Measurements from ENCODE around the gene TES. TPM values are rescaled to one million over a fixed set of nuclear protein-coding genes. Genes with fewer than 3 reads are reported as not detected.

Gene TES
- total RNA-seq, 2 donors from 2014 or later: 72.8 to 119 TPM

DNA sequence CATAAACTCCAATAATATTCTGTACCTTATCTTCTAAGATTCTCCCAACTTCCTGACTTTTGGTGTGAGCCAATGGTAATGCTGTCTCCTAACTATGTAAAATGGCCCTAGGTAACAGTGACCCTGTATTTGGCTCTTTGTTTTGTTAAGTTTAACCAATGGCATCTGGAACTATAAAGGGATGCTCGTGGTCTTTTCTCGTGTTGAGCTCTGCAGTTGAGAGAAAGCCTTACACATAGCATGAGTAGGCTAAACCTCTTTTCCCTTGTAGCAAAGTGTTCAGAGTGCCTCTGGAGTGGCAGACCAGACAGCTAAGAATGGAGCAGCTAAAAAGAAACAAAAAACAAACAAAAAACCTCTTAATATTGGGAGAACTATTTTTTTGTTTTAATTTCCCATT, 5.2 kb downstream of the TES start:
- DNase-seq: no peak
- intact Hi-C loops (cut with DNase I, micrococcal nuclease): no loop called here
- ATAC-seq: no peak

DNA sequence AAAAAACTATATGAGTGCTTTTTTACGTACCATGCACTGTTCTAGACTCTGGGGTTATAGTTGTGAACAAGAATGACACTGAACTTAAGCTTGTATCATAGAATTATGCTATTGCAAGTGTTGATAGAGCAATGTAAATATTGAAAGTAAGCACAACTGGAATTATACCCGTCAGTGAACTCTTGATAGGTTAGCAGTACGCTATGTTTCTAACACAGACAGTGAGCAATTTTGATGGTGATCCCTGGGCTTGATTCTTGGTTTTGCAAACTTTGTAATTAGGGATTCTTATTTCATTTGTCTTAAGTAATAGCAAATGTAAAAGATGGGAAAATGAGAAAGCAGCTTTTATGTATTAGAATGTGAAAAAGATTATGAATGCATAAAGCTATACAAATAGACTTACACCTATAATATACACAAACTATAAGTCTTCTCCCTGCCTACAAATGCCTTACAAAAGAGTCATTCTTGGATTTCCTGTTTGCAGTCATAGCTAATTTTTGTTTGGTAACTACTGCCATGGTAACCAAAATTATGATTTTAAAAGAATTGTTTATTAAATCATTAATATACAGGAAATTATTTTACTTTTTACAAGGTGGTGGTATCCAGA, 6.7 kb downstream of the TES start:
- DNase-seq: no peak
- intact Hi-C loops (cut with DNase I, micrococcal nuclease): no loop called here
- peak; percentile 72 for ATAC-seq

DNA sequence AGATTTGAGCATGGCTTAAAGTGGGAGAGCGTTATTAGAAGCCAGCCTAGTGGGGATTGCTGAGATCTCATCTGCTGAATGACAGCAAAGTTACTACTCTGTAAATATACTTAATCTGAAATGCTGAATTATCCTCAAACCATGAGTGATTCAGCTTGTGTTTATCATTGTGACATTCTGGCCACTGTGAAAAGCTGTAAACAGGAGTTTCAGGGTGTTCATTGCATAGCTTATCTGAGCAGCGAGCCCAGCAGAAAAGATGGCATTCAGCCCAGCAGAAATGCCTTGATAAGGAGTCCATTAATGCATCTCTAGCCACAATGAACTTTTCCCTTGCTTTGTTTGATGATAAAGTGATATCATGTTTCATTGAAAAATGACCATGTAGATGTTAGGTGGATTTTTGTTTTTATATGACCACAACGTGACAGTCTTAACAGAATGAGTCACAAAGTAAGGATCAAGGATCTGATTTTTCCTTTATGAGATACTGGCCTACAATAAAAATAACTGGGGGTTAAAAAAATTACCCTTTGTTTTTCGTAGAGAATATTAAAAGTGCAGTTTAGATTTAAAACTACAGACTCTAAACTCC, 7.8 kb downstream of the TES start:
- intact Hi-C loops (cut with DNase I, micrococcal nuclease): no loop called here
- DNase-seq (peak in 1 of 2 donors; percentile 19), ATAC-seq (peak; percentile 69)

DNA sequence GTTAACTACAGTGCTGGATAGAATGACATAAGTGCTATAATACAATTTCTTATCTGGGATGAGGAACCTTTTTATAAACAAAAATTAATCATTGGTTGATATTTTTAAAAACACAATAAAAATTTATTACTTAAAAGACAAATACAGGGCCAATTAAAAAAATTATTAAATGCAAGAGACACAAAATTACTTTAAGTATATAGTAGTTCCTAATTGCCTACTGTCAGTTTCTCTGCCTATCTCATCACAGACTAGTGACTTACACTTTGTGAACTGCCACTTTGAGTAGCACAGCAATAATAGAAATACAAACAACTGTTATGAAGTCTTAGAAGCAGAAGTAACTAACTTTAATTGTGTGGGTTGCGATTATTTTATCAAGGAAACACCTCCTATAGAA, 8.4 kb downstream of the TES start:
- ATAC-seq: no peak
- DNase-seq: no peak
- intact Hi-C loops (cut with DNase I, micrococcal nuclease): no loop called here

DNA sequence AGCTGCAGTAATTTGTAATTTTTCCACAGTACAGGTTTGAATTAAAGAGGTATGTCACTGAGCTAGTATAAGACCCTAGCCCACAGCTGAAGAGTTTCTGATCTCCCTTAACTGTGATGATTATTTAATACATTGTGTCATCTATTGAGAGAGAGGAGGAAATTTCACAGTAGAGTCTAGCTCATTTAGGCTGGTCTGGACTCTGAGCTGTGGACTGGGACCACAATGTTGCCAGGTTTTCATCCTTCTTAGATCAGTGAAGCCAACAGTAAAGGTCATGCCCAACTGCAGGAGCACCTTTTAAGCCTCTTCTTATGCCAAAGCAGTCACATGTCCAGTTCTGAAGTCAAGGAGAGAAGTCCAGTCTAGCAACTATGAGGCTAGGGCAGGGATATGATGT, 8.9 kb downstream of the TES start:
- intact Hi-C loops (cut with DNase I, micrococcal nuclease): no loop called here
- ATAC-seq (no peak), DNase-seq (no peak)

DNA sequence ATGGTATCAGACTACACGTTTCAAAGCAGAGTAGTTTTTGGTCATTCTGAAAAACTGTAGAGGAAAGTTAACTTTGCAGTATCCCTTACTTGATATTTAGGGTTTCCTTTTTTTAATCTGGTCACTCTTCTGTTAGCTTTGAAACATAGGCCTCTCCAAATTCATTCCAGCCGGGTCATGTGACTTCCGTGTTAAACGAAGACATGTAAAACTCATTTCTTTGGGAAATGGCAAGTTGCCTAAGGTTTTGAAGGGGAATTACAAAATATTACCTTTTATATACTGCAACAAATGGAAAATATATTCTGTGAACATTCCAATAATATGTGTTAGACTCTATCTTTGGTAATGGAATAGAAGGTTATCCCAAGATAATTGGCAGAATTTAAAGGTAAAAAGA, 9.5 kb downstream of the TES start:
- DNase-seq (no peak), ATAC-seq (no peak)
- intact Hi-C loops (cut with DNase I, micrococcal nuclease): no loop called here

DNA sequence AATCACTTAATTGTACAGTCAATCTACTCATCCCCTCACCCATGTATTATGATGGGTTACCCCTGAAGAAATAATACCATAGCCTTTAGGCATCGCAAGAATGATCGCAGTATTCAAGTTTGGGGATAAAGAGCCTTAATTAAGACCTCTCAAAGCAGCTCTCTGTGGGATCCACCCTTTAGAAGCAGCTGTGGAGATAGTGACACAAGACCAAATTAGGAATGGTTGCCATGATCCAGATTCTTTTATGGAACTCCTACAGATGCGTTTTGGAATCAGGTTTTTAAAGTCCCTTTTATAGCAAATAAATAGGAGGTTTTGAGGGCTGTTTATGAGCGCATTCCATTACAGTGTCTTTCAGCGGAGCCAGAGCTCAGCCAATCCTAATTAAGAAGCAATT, 12.2 kb downstream of the TES start:
- ATAC-seq (no peak), DNase-seq (no peak)
- intact Hi-C loops (cut with DNase I, micrococcal nuclease): no loop called here

DNA sequence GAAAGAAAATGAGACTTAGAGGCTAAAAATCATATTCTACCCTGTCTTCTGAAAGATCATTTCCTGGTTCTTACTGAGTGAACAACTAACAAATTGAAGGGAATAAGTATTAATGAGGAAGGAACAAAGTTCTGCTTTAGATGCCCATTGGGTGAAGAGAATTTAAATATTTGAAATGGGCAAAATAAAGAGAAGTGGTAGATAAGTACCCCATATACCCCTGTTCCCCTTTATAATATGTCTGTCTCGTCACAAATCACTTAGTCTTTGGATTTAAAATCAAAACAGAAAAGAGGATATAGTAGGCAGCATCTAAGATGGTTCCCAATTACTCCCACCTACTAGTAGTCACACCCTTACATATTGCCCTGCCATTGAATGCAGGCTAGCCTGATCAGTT, 13.2 kb downstream of the TES start:
- intact Hi-C loops (cut with DNase I, micrococcal nuclease): no loop called here
- ATAC-seq: no peak
- no peak for DNase-seq

DNA sequence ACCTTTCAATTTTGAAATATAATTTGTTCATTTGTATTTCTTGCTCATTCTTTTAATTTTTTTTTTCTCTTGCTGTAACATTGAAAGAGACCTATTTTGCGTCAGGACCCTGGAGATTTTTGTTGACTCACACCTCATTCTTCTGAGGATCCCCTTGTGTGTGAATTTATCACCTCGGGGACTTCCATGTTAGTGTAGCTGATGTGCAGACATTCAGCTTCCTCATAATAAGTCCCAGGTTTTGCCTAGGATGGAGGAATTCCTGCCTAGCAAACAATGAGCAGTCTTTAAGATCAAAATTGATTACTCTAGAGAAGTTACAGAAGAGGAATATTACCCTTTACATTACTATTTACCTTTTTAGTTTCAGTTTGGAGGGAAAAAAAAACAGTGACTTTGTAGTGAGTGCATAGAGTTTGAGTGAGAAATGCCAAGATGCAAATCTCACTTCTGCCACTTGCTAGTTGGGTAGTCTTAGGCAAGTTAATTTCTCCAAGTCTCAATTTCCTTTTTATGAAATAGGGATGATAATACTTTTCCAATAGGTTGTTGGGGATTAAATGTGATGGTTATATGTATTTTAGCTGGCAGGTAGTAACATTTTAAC, 14.3 kb downstream of the TES start:
- intact Hi-C loops (cut with DNase I, micrococcal nuclease): no loop called here
- no peak for ATAC-seq
- DNase-seq: no peak

DNA sequence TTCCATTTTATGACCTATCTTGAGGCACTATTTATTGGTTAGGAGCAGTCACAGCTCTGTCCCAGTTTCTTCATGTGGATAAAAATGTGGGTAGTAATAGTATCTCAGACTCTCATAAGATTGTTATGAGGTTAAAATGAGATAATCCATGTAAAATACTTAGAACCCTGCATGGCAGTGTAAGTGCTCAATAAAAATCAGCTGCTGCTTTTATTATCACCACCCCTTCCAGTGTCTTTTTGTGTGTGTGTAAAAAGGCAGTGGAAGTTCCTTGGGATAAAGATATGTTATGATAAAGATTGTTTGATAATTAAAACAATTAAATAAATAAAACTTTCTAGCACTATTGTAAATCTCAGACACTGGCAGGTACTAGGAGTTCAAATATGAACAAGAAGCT, 15.5 kb downstream of the TES start:
- intact Hi-C loops (cut with DNase I, micrococcal nuclease): no loop called here
- DNase-seq (no peak), ATAC-seq (no peak)

DNA sequence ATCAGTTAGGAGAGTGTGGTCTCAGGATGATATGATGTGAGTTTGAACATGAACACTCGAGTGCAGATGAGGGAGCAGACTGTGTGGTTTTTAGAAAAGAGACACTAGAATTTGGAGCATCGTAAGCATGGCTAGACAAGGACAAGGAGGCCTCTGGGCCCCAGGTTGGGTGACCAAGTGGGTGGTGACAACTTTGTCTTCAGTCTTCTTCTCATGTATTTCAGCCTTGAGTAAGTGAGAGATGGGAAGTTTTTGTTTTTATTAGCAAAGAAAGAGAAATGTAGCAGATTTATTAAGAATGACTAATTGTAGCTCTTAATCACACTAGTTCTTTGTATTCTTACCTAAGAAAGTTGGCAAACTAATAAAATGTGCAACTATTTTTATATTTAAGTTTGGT, 16.3 kb downstream of the TES start:
- no peak for DNase-seq
- intact Hi-C loops (cut with DNase I, micrococcal nuclease): no loop called here
- ATAC-seq: no peak

DNA sequence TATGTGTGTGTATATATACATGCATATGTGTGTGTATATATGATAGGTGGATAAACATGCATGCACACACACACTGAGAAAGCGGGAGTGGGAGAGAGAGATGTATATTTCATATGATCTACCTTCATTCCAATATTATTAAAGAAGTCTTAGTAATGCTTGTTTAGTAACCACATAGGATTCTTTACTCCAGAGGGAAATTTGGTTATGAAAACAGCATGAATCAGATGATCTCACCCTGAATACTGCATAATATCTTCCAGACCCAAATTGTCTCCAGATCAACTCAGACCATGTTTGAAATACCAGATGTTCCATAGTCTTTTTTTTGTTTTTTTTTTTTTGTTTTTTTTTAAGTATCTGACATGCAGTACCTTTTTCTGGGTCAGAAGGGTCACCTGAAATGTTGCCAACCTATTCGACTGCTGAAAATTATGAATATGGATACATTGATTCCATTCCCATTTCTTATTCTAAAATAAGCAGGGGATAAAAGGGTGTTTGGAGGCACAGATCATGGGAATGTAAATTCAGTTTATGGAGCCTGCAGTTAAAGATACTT, 17.4 kb downstream of the TES start:
- intact Hi-C loops (cut with DNase I, micrococcal nuclease): no loop called here
- DNase-seq (no peak), ATAC-seq (no peak)

DNA sequence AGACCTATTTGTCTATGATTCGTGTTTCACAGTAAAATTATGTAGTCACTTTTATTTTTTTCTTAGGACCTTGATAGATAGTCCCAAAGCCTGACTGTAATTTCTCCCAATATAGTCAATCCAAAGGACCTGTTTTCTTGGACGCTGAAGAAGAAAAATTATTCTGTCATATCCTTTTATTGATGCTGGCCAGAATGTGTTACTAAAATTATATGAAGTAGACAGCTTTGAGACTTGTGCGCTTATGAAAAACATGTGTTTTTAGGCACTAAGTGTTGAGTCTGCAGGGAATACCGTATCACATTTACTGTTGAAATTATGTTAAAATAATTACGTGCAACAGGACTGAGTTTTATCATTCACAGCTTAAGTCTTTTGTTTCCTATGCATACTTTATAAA, 17.9 kb downstream of the TES start:
- ATAC-seq (no peak), DNase-seq (no peak)
- intact Hi-C loops (cut with DNase I, micrococcal nuclease): no loop called here

DNA sequence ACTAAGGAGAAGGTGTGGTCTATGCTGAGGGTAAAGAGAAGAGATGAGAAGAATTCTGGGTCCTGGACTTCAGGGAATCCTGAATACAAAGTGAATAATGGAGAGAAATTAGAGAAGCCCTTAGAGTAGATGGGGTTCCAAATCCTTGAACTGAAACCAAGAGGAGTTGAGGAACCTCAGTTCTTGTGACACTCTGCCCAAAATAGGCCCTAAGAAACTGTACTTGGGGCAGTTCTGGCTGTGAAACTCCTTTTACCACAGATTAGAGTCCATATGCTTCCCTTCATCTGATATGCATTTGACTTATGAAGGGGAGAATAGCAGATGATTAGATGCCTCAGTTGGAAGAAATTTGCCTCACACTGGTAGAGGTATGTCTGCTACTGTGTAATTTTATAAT, 19.0 kb downstream of the TES start:
- intact Hi-C loops (cut with DNase I, micrococcal nuclease): no loop called here
- no peak for DNase-seq
- ATAC-seq: no peak

DNA sequence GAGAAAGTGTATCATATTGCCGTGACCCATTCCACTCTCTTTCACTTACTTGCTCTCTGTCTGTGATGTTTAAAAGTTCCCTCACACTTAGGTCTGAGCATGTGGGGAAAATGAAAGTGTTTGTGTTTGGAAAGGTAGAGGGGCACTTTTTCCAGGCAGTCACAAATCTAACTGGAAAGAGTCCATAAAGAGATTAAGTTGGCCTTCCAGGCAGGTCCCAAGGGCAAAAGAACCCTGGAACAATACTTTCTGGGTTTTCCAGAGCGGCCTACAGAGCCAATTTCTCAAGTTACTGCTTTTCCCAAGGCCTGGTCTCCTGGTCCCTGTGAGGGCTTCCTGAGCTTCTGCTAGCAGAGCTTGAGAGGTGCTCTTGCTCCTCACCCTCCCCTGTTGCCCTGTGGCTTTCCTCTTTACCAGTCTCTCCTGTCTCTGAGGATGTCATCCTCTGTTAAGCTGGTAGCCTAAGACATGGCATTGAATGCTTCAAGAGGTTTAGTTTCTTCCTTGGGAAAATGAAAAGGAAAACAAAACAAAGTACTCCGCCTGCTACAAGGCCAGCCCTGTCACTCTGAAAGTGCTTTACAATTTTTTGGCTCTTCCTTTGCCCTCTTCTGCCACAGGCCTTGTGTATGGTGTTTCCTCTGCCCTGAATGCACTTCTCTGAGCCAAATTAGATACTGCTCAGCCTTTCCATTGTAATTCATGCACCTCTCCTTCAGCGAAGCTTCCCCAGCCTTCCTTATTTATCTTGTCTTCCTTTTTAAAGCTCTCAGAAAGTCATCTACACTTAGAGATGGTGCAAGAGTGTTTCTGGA, 20.1 kb downstream of the TES start:
- intact Hi-C loops (cut with DNase I, micrococcal nuclease): loop anchor here in 1 of 2 donors (10.0 kb wide), 1 partner anchor 56 kb away; no protein-coding TSS in a partner anchor
- DNase-seq (no peak), ATAC-seq (no peak)

DNA sequence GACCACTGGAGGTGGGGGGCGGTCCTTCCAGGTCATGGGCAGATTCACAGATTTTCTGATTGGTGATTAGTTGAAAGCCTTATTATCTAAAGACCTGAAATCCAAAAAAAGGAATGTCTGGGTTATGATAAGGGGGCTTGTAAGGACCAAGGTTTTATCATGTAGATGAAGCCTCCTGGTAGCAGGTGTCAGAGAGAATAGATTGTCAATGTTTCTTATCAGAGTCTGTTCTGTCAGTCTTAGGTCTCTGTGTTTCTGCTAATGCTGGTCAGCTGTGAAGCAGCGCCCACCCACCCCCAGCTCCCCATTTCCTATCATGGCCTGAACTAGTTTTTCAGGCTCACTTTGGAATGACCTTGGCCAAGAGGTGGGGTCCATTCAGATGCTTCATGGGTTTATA, 21.2 kb downstream of the TES start:
- intact Hi-C loops (cut with DNase I, micrococcal nuclease): loop anchor here in 1 of 2 donors (10.0 kb wide), 1 partner anchor 57 kb away; no protein-coding TSS in a partner anchor
- DNase-seq: no peak
- ATAC-seq: no peak

DNA sequence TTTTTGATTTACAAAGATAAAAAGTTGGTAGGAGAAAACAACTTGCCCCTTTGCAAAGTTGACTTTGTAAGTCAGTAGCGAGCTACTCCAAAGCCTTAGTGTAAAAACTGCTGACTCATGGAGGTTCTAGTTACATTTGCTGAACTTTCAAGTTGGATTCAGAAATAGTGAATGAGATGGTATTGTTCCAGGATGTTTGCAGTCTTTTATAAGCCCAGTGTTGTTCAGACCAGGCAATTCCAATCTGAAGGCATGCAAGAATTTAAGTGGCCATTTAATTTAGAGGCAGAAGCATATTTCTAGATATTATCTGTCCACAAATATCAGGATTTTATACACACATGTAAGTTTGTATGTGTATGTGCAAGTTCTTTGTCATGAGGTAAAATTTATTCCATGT, 21.6 kb downstream of the TES start:
- DNase-seq (no peak), ATAC-seq (peak; percentile 85)
- intact Hi-C loops (cut with DNase I, micrococcal nuclease): loop anchor here in 1 of 2 donors (10.0 kb wide), 1 partner anchor 57 kb away; no protein-coding TSS in a partner anchor

DNA sequence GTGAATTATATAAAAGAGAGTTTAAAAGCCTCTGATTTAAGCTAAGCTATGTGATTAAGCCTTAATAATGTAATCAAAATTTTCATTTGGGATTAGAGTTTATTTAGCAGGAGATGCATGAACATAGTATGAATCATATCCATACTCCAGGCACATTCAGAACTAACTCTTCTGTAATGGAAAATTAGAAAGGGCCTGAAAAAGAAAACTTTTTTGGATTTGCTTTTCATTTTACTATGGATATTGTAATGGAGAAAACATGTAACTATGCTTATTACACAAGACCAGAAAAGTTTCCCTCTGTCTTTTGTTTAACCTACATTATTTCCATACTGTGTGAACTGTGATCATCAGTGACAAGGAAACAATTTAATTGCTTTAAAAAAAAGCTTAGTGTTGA, 22.0 kb downstream of the TES start:
- intact Hi-C loops (cut with DNase I, micrococcal nuclease): loop anchor here in 1 of 2 donors (10.0 kb wide), 1 partner anchor 58 kb away; no protein-coding TSS in a partner anchor
- DNase-seq (no peak), ATAC-seq (no peak)

DNA sequence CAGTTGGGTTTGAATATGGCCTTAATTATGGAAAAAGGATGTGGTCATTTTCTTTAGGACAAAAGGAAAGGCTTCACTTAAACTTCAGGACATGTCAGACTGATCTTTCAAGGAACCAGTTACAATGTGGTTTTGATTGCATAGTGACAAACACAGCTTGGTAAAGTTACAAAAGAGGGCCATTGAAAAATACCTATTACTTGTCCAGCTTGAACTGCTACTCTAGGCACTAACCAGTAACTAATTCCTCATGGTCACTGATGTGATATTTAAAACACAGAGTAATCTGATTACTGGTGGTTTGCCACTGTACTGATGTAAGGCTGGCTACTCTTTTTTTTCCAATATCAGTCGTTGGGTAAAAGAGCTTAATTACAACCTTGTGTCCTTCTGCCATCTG, 22.6 kb downstream of the TES start:
- DNase-seq (no peak), ATAC-seq (no peak)
- intact Hi-C loops (cut with DNase I, micrococcal nuclease): loop anchor here in 1 of 2 donors (10.0 kb wide), 1 partner anchor 58 kb away; no protein-coding TSS in a partner anchor
